ENCODE results near the gene TSSC4. TPM values are rescaled to one million over a fixed set of nuclear protein-coding genes. Genes with fewer than 3 reads are reported as not detected.

The TSSC4 gene
- total RNA-seq, 2 experiments from 2014 or later = 40.4 to 50.9 TPM

GRCh38 chr11:2421226-2421994, 20.9 kb downstream of the TSSC4 start:
- no peaks in the 10 kb centered on the region for H3K36me3 ChIP-seq (ENCODE audit: insufficient read depth, low read length)
- H3K4me3 ChIP-seq (ENCODE audit: low read depth, low read length, poor library complexity, severe bottlenecking) = no peak overlapping the region
- no TSS peak for BruUV-seq (replicated peaks)
- no peak overlapping the region for H3K27ac ChIP-seq (ENCODE audit: low read depth, low read length, poor library complexity, severe bottlenecking)
- no peaks in the 10 kb centered on the region for H4K20me1 ChIP-seq (ENCODE audit: insufficient read depth, low read length)
- H3K4me2 ChIP-seq (ENCODE audit: low read length) = no peak overlapping the region
- no peaks in the 10 kb centered on the region for H3K9me3 ChIP-seq (ENCODE audit: low read length)
- CTCF ChIA-PET (ENCODE audit: unreplicated experiment) = interaction anchor here (0.6 to 4.7 kb wide), 5 partner anchors 59 to 846 kb away, joined by 3 to 44 read pairs (median 5); a partner anchor contains a TSS
- H3K9me2 ChIP-seq (ENCODE audit: insufficient read depth, low read length) = no peaks in the 10 kb centered on the region
- intact Hi-C loops (cut with micrococcal nuclease; ENCODE audit: unreplicated experiment) = no loop called here
- H3K4me1 ChIP-seq (ENCODE audit: insufficient read depth, low read length, poor library complexity, severe bottlenecking) = no peaks in the 10 kb centered on the region
- POLR2A ChIA-PET = no interaction called here
- no peak for DNase-seq (ENCODE audit: low spot score)
- H2AFZ ChIP-seq (ENCODE audit: low read length) = no peak overlapping the region
- H3K79me2 ChIP-seq (ENCODE audit: insufficient read depth, low read depth, low read length) = no peaks in the 10 kb centered on the region
- TF ChIP-seq EZH2phosphoT487 (IDR thresholded peaks at IDR 0.05; ENCODE audit: borderline replicate concordance, low read depth, low read length) (no peak), CTCF (conservative IDR thresholded peaks at IDR 0.05; ENCODE audit: low read length) (no peak)

GRCh38 chr11:2421996-2422395, 21.4 kb downstream of the TSSC4 start:
- TF ChIP-seq EZH2phosphoT487 (IDR thresholded peaks at IDR 0.05; ENCODE audit: borderline replicate concordance, low read depth, low read length) (no peak), CTCF (conservative IDR thresholded peaks at IDR 0.05; ENCODE audit: low read length) (no peak)
- Histone ChIP-seq H3K9me3 (ENCODE audit: low read length) (no peaks in the 10 kb centered on the region), H2AFZ (ENCODE audit: low read length) (no peak overlapping the region), H3K4me3 (ENCODE audit: low read depth, low read length, poor library complexity, severe bottlenecking) (no peak overlapping the region), H3K36me3 (ENCODE audit: insufficient read depth, low read length) (no peaks in the 10 kb centered on the region), H3K4me2 (ENCODE audit: low read length) (no peak overlapping the region), H3K79me2 (ENCODE audit: insufficient read depth, low read depth, low read length) (no peaks in the 10 kb centered on the region), H3K4me1 (ENCODE audit: insufficient read depth, low read length, poor library complexity, severe bottlenecking) (no peaks in the 10 kb centered on the region), H3K9me2 (ENCODE audit: insufficient read depth, low read length) (no peaks in the 10 kb centered on the region), H4K20me1 (ENCODE audit: insufficient read depth, low read length) (no peaks in the 10 kb centered on the region), H3K27ac (ENCODE audit: low read depth, low read length, poor library complexity, severe bottlenecking) (no peak overlapping the region)
- no TSS peak for BruUV-seq (replicated peaks)
- no peak for DNase-seq (ENCODE audit: low spot score)
- ChIA-PET POLR2A (no interaction called here), CTCF (ENCODE audit: unreplicated experiment) (interaction anchor here (0.6 kb wide), 1 partner anchor 847 kb away, joined by 4 read pairs; no protein-coding TSS in a partner anchor)
- intact Hi-C loops (cut with micrococcal nuclease; ENCODE audit: unreplicated experiment) = no loop called here

Data from OCI-LY7 (cell line).